GM03348 (cell line): ENCODE results near the gene TSPAN18.

Experiments used
- DNase-seq: peaks from one replicate; pipeline ENCODE4 v3.0.0; 2012; ENCODE audit warnings: low spot score

Gene TSPAN18, protein sequence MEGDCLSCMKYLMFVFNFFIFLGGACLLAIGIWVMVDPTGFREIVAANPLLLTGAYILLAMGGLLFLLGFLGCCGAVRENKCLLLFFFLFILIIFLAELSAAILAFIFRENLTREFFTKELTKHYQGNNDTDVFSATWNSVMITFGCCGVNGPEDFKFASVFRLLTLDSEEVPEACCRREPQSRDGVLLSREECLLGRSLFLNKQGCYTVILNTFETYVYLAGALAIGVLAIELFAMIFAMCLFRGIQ

DNA sequence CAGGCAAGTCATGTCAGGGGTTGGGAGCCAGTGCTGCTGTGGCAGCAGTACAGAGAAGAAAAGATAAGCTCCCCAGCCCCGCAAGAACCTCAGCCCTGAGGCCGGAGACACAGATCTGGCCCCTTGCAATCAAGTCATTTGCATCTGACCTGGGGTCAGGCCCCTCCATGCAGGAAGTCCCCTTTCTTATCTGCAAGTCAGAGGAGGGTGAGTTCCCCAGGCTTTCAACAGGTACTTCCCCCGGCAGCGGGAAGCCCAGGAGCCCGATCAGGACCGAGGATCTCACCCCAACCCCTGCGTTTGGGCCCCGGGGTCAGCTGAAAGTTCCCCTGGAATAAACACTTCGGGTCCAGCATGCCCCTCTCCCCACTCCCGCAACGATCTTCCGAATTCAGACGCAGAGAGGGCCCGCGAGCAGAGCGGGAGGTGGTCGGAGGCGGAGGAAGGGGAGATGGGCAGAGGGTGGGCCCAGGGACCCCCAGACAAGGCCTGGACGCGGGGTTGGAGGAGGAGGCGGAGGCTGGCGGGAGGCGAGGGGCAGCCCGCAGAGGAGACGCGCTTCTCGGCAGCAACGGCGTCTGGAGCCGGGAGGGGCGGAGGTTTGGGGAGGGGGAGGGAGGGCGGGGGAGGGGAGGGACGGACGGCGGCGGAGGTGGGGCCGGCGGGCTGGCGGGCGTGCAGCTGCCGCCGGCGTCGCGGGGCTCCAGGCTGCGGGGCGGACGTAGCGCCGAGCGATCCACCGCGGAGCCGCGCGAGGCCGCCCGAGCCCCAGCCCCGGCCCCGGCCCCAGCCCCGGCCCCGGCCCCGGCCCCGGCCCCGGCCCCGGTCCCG is at the start of gene TSPAN18:
TSS of gene TSPAN18 (plus strand) at position 680 of the 831 bp plus-strand sequence. CDS start 179,455 bp downstream, outside the sequence.
- DNase-seq, result peak; percentile 57

DNA sequence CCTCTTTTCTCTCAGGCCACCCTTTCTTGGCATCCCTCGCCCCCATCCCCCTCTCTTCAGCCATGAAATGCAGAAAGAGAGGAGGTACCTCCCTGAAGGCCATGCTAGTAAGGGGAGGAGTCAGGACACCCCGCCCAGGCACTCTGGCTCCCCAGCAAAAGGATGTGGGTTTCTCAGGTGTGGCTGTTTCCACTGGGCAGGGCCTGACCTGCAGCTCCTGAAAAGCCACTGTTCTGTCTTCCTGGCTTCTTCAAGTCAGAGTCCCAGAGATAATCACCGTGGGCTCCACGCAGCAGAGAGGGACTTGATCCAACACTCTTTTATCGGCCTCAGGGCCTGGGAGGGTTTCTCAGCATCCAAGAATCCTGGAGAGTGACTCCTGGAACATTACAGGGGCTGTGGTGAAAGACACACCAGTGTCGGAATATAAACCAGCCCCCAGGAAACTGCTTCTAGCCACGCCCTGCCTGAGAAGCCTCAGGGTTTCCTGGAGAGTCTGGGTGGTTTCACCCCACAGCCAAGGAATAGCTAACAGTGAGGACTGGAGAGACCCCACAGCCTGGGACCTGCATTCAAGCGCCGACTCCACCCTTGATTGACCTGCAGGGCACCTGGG is 45.7 kb upstream of the TSPAN18 start:
- DNase-seq, result no peak

DNA sequence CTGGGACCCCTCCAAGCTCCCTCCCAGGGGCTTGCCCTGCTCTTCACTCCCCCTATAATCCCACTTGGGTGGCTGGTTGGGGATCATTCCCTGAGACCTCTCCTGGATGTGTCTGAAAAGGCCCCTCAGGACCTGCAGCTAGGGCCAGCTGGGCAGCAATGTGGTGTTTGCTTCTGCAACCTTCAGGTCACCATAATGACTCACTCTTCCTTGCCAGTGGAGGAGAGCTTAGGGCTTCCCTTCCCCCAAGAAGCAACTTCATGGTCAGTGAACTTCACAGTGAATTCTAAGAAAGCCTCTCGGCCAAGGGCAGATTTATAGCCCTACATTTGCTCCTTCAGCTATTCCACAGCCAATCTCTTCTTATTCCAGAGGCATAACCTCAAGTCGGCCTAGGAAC is 45.1 kb upstream of the TSPAN18 start:
- peak; percentile 29 for DNase-seq

DNA sequence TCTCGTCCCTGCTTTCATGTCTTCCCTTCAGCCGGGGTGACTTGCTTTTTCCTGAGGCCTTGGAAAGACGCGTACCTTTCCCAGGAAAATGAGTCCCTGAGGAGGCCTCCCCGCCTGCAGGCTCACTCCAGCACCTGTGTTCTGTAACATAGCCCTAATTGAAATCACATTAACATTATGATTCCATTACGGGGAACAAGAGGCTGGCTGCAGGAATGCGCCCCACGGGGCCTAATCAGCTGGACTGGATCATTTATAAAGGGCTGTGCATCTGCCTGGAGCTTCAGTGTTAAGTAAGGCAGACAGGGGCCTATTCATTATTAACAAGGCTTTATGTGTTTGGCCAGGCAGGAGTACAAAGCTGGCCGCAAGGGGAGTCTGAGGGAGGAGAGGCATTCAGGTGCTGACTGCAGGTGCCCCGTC is 41.9 kb upstream of the TSPAN18 start:
- no peak for DNase-seq

DNA sequence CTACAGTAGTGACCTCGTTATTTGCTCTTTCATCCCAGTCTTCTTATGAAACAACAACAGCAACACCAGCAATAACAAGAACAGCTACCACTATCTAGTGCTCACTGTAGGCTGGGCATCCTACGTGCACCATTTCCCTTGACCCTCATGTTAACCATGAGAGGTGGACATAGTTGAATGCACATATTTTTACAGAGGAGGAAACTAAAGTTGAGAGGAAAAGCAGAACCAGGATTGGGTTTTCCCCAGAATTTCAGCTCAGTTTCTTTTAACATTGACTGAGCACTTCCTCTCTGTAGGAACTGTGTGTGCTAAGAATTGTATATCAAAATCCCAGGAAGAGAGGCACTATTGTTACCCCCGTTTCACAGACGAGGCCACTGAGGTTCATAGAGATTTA is 39.4 kb upstream of the TSPAN18 start:
- no peak for DNase-seq

DNA sequence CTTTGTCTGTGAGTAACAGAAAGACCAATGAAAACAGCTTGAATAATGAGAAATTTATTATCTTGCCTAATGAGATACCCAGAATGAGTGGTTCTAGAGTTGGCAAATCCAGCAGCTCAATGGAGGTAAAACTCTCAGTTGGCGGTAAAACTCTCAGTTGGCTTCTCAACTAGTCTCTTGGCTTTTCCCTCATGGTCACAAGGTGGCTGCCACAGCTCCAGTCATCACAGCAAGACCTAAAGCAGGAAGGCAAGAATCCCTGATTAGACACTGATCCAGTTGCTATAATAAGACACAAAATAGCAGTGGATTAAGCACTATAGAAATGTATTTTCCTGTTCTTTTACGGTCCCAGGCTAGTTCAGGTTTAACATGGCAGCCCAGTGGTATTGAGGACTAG is 37.5 kb upstream of the TSPAN18 start:
- no peak for DNase-seq

DNA sequence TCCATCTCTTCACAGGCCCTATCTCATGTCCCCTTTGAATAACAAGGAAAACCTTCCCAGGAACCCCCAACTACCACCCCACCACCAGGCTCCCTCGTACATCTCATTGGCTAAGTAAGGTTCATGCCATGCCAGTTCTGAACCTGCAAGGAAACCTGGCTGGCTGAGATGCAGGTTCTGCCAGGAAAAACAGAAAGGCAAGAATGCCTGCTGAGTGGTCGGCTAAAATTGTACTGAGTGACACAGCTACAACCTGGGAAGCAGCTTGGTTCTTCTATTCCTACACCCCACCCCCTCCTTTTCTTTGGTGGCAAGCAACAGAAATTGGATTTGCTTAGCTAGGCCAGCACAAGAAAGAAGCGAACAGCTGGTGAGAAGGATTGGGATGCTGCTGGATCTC is 36.1 kb upstream of the TSPAN18 start:
- DNase-seq, result no peak

DNA sequence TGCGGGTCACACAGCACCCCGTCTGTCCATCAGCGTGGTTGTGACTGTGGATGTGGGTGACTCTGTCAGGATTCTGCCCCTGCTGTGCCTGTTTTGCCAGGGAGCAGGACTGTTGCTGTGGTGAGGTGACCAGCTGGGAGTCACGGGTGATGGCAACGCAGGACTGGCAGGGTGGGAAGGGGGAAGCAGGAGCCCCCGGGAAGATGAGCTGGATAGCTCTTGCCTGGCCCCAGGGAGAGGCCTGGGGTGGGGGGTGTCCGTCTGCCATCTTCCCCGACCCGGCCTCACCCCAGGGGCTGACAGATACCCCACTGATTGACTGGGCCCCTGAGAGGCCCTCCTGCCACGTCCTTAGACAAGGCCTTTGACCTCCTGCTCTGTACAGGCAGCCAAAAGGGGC is 34.3 kb upstream of the TSPAN18 start:
- DNase-seq, result no peak

DNA sequence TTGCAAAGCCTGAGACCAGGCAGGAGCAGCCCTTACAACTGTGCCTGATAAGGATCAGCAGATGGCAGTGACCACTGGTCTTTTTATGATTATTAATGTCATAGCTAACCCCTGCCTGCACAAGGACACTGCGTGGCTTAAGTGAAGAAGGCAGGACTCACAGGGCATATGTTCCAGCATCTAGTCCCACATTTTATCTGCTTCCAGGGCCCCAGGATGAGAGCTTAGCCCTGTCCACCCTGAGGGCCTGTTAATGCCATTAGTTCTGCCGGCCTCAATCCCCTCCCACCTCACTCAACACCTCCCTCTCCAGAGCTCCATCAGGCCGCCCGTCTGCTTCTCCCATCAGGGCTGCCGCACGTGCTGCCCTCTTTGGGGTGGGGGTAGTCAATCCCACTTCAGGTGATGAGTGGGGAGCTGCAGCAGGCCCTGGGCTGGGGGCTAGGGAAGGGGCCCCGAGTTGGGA is 33.1 kb upstream of the TSPAN18 start:
- no peak for DNase-seq

DNA sequence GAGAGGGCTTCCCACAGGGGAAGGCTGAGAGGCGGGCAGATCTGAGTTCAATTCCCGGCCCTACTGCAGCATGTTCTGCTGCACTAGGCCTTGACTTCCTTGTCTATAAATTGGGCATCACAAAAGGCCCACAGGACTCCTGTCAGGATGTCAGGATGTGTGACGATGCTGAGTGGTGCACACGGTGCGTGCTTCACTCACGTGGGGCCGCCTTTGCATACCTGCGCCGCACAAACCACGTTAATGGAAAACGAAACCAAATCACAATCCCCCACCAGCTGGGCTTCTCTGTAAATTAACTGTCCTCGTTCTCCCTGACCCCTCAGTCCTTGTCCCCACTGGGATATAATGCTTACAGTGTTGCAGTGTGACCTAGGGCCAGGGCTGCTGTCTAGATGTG is 32.3 kb upstream of the TSPAN18 start:
- no peak for DNase-seq

DNA sequence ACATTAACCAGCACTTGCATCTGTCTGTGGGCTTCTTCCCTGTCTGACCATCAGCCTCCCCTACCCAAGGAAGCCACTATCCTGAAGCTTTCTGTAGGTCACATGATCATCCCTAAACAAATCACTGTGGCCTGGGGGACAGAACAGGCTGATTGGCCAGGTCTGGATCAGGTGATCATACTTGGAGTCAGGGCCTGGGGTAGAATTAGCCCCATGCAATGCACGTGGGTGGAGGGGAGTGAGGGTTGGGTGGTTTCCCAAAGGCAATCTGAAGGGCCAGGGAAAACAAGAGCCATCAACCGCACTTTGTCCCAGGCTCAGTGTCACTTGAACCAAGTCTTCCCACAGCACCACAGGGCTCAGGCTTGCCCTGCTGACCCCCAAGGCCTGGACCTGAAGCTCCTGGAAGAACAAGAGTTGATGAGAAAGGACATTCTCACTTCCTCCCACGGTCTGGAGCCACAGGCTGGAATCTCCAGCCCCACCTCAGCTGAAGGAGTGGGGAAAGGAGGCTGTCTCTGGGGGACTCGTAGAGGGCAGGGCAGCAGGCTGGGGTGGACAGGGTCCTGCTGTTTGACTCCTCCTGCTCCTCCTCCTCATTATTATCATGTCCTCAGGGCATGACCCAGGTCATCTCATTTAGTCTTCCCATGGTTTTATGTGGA is 31.5 kb upstream of the TSPAN18 start:
- no peak for DNase-seq

DNA sequence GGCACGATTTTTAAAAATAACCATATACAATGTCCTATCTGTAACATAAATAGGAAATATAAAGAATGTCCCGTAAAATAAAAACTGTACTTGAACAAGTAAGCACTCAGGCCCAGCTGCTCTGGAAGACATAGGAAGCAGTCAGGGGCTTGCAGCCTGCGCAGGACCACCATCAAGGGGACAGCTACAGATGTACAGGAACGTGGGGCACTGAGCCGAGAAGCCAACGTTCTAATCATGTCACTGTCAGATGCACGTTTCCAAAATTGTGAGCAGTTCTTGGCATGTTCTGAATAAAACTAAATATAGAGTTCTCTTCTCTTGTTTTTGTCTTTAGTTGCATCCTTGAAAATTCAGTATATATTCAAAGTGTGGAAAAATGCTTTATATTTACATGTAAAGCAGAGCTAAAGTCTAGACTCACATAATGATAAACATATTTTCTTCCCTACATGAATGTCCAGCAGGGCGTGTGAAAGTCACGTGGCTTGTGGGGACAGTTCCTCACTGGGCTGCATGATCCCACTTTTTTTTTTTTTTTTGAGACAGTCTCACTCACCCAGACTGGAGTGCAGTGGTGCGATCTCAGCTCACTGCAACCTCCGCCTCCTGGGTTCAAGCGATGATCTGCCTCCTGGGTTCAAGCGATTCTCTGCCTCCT is 28.4 kb upstream of the TSPAN18 start:
- DNase-seq, result no peak

DNA sequence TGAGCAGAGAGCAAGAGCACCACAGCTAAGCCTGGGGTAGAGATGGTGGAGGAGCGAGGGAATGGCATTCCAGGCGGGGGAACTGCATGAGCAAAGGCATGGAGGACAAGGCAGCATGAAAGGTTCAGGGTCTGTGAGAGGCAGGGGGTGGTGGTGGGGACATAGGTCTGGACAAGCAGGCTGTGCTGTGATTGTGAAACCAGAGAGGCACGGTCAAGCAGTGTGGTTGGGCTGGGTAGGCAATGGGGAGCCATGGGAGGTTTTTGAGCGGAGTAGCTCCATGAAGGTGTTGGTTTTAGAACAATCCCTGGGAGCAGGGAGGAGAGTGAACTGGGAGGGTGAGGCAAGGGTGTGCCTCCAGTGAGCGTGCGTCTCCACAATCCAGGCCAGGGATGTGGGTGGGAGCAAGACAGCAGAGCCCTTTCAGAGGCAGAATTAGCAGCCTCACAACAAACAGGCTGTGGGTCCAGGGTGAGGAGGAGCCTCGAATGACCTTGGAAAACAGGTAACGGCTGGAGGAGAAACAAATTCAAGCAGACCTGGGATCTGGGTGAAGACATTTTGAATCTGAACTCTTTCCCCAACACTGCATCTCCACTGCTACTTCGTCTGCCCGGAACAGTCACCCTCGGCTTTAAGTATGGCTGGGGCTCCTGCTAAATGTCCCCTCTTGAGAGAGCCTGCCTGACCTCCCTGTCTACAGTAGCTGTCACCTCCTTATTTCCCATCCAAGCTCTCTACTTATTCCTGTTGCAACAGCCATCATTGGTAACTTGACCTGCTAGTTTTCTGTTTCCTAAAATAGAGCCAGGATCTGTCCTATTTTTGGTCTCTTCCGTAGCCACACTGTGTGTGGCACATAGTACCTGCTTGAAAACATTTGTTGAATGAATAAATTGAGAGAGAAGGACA is 27.0 kb upstream of the TSPAN18 start:
- no peak for DNase-seq

DNA sequence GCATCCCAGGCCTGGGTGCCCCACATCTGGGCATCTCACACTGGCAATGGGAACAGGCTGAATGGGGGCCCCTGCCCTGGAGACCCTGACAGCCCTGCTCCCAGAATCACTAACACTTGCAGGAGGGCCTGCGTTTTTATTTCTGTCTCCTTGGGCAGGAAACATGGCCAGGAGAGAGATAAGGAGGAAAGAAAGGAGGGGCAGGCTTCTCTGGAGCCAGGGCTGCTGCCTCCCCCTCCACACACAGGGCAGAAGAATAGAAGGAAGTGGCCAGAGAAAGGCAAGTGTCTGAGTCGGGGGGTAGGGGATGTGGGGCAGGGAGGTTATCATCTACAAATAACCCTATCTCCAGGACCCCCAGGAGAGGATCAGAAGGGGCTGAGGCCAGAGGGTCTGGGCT is 25.5 kb upstream of the TSPAN18 start:
- DNase-seq, result no peak

DNA sequence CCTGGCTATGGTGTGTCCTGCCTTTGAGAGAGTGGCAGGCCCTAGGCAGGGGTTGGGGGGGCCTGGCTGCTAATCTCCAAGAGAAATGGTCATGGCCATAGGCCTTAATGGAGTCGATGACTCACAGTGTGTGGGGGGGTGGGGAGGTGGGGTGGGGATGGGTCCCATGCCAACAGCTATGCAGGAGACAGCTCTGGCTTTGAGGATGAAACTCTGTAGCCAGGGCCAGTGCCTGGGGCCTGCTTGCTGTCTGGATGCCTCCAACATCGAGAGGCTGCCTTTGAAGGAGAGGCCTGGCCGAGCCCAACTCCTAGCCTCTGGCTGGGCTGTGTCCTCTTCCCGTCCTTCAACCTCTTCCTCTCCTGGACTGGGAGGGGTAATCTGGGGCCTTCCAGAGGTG is 23.9 kb upstream of the TSPAN18 start:
- DNase-seq, result no peak

DNA sequence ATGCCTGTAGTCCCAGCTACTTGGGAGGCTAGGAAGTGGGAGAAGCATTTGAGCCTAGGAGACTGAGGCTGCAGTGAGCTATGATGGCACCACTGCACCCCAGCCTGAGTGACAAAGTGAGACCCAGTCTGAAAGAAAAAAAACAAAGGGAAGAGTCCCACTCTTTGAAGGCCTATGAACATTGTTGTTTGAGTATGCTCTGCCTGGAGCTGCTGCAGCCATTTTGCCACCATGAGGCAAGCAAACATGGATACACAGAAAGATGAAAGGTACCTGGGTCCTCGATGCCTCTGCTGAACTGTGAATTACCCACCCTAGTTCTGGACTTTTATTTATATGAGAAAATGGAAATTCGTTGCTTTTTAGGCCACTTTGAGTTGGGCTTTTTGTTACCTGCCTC is 19.7 kb upstream of the TSPAN18 start:
- no peak for DNase-seq

DNA sequence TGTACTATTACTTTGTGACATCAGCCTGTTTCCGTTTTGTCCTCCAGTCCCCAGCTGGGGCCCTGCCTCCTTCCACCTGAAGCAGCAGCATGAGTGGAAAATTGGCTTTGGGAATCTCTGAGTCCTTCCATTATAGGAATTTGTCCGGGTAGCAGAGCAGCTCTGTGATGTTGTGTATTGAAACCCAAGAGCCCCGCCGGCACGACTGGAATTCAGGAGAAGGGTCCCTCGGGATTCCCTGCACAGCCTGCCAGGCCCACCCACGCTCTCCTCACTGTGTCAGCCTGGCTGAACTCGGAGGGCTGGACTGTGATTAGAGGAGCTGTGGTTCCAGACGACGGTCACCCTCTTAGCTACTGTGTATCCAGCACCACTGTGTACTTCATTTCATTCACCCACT is 18.8 kb upstream of the TSPAN18 start:
- peak; percentile 37 for DNase-seq

DNA sequence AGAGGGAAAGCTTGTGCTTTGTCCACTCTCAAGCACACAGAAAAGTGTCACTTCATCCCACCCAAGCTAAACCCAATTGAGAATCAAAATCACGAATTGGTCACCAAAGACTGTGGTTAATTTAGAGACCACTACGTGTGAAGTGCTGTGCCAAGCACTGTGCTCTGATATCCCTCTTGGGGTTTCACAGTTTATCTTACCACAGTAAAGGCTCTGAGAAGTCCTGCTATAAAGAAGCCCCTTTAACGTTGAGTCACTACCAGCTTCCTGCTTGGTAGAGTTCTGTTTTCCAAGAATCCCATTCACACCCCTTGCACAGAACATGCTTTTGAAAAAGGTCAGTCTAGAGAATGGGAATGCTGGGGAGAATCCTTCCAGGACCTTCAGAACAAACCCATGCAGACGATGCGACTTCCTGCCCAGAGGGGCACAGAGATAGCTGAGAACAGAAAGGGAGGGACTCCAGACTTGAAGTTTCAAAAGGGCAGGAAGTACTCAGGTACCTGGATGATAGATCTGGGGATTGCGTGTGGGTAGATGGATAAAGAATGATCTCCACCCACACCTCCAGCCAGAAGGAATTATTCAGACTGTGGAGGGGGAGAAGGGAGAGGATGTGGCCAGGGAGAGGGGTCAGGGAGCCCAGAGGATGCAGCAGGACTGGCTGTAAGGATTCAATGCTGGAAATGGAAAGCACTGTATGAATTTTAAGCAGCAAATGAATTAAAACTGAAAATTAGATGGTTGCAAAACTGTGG is 18.1 kb upstream of the TSPAN18 start:
- DNase-seq, result no peak

DNA sequence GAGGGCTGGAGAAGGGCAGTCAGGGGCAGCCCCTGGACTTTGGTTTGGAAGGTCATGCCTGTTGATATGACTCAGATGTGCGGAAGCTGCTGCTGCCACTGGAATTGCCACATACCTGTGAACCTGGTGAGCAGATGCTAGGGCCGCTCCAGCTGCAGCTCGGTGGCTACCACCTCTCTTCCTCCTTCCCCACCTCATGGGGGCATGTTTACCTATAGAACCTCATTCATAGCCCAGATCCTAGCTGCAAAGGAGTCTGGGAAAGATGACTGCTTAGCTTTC is 17.5 kb upstream of the TSPAN18 start:
- DNase-seq, result no peak

DNA sequence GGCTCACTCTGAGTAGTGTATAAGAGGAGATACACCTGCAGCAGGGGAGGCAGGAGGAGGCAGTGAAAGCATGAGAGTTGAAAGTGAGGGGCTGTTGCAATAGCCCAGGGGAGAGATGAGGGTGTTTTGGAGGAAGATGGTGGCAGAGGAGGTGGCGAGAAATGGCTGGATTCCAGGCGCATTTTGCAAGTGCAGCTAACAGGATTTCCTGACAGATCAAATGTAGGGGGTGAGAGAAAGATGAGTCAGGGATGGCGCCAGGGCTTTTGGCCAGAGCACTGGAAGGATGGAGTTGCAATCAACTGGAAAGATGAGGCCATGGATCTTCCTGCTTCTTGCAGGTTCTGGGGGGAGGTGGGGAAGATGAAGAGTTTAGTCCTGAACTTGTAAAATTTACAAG is 16.8 kb upstream of the TSPAN18 start:
- no peak for DNase-seq
